Erythroblast (primary cell): ENCODE results near the gene MRPL1.

Experiments
- GATA1 ChIP-seq: IDR thresholded peaks from 2 replicates; pipeline ENCODE4 v1.6.1; 2011; ENCODE audit warnings: low read depth, mild to moderate bottlenecking, control low read depth, low read length, moderate library complexity
- POLR2A ChIP-seq: IDR thresholded peaks from 2 replicates; pipeline ENCODE4 v1.6.1; 2011; ENCODE audit warnings: mild to moderate bottlenecking, low read length

- TF ChIP-seq POLR2A (no peak), GATA1 (no peak)
Measured at GRCh38 chr4:77956917-77957316, 94.3 kb downstream of the MRPL1 start.
